Gastrocnemius medialis (tissue), 4 donors: Measurements from ENCODE around the gene LONP2. TPM values are rescaled to one million over a fixed set of nuclear protein-coding genes. Genes with fewer than 3 reads are reported as not detected.

ENCODE experiments used
- ATAC-seq, 2 donors: fragments of 150-250 bp; one replicate each; pipeline ENCODE4 v1.9.1; 2016
- DNase-seq, 2 donors: peaks; one replicate each; pipeline ENCODE4 v3.0.0-alpha.2; 2019
- H3K27ac ChIP-seq, 4 donors: fragments of 200-600 bp; sonication (generic); 1 replicate in 1 of 4; 2 replicates in 3 of 4; pipeline ENCODE4 v1.5.1; 2016 to 2018; ENCODE audit warnings: mild to moderate bottlenecking in 2 of 4, moderate library complexity in 1 of 4
- H3K27me3 ChIP-seq, 3 donors: fragments of 200-600 bp; sonication (generic) in 2 of 3; 1 replicate in 1 of 3; 2 replicates in 2 of 3; pipeline versions ENCODE4 v1.5.1 to v1.6.0; 2016 to 2019; ENCODE audit warnings: mild to moderate bottlenecking in 1 of 3, moderate library complexity in 1 of 3
- H3K36me3 ChIP-seq, 2 donors: fragments of 200-600 bp; sonication (generic) in 1 of 2; one replicate each; pipeline ENCODE4 v1.5.1; 2017 to 2018
- H3K4me1 ChIP-seq, 2 donors: fragments of 200-600 bp; sonication (generic) in 1 of 2; one replicate each; pipeline ENCODE4 v1.5.1; 2016 to 2017; ENCODE audit warnings: mild to moderate bottlenecking in 2 of 2
- H3K4me3 ChIP-seq, 4 donors: fragments of 200-600 bp; sonication (generic) in 3 of 4; 1 replicate in 1 of 4; 2 replicates in 3 of 4; pipeline ENCODE4 v1.5.1; 2016 to 2019; ENCODE audit warnings: mild to moderate bottlenecking in 2 of 4
- H3K9me3 ChIP-seq, 3 donors: fragments of 200-600 bp; sonication (generic) in 2 of 3; 1 replicate in 1 of 3; 2 replicates in 2 of 3; pipeline ENCODE4 v1.5.1; 2016 to 2019
- POLR2A ChIP-seq, 2 donors: fragments of 450-650 bp; IDR thresholded peaks; one replicate each; pipeline ENCODE4 v1.6.1; 2017; ENCODE audit warnings: antibody characterized with exemption in 2 of 2, mild to moderate bottlenecking in 2 of 2, moderate library complexity in 2 of 2
- in situ Hi-C, 4 donors: fragments of 200-750 bp; cut with MboI; loops; one replicate each; pipeline versions ENCODE4 v1.15.0 to v1.8.0; 2017; ENCODE audit warnings: low sequenced_read_pairs in 4 of 4
- intact Hi-C: fragments of 100-400 bp; cut with DNase I; formaldehyde crosslinking; loops from one replicate; pipeline ENCODE4 v1.15.1; 2023; ENCODE audit warnings: low total_unique reads
- total RNA-seq, 4 donors: library from RNA; depleted of rRNA; stranded (reverse); fragments of >200 nt; gene quantifications; one replicate each; pipeline versions ENCODE4 v1.1.0 to v1.2.3, GENCODE V29; 2016
- TF ChIP-seq, protein P1 (sequence below), 5 experiments: fragments of 450-650 bp in 3 of 5; fragments of 200-600 bp in 2 of 5; sonication (generic) in 2 of 5; IDR thresholded peaks in 4 of 5; conservative IDR thresholded peaks in 1 of 5; 1 replicate in 4 of 5; 2 replicates in 1 of 5; pipeline ENCODE4 v1.5.1; 2016 to 2019; ENCODE audit warnings: antibody characterized with exemption in 5 of 5, mild to moderate bottlenecking in 3 of 5, moderate library complexity in 3 of 5

Gene LONP2, protein sequence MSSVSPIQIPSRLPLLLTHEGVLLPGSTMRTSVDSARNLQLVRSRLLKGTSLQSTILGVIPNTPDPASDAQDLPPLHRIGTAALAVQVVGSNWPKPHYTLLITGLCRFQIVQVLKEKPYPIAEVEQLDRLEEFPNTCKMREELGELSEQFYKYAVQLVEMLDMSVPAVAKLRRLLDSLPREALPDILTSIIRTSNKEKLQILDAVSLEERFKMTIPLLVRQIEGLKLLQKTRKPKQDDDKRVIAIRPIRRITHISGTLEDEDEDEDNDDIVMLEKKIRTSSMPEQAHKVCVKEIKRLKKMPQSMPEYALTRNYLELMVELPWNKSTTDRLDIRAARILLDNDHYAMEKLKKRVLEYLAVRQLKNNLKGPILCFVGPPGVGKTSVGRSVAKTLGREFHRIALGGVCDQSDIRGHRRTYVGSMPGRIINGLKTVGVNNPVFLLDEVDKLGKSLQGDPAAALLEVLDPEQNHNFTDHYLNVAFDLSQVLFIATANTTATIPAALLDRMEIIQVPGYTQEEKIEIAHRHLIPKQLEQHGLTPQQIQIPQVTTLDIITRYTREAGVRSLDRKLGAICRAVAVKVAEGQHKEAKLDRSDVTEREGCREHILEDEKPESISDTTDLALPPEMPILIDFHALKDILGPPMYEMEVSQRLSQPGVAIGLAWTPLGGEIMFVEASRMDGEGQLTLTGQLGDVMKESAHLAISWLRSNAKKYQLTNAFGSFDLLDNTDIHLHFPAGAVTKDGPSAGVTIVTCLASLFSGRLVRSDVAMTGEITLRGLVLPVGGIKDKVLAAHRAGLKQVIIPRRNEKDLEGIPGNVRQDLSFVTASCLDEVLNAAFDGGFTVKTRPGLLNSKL
- 10 to 100 TPM; 33.8 to 45.2 (median 42.4) TPM for total RNA-seq

DNA sequence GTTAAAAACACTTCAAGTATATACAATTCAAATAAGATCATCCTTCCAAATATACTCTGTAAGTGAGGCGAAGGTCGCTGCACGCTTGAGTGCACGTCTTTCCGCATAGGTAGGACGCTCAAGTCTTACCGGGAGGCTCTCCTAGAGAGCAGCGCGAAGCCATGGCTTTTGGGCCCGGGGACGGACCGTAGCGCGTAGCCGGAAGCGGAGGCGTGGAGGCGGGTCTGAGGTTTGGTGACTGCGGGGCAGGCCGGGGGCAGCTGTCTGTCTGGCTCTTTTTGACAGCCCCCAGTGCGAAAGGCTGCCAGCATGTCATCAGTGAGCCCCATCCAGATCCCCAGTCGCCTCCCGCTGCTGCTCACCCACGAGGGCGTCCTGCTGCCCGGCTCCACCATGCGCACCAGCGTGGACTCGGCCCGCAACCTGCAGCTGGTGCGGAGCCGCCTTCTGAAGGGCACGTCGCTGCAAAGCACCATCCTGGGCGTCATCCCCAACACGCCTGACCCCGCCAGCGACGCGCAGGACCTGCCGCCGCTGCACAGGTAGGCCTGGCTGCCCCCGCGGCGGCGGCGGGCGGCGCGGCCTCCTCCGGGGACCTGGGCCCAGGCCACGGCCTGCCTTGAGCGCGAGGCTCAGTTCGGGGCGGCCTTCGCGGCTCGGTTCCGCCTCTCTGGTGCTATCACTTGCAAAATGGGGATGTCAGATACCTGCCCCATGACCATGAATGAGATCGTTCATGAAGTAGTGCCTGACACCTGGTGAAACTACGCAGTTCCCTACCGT, at the start of gene LONP2:
Gene LONP2, plus strand, starts transcription at position 221 of the 783 bp plus-strand sequence. Its CDS starts 89 bp downstream, at position 310.
- Histone ChIP-seq H3K36me3 (no peaks in the 10 kb centered on the region), H3K27ac (peak within 1 kb of the TSS; percentile 80 to 95 (median 93)), H3K27me3 (no peaks in the 10 kb centered on the region), H3K9me3 (no peaks in the 10 kb centered on the region), H3K4me3 (peak within 1 kb of the TSS; percentile 72 to 93 (median 92)), H3K4me1 (peaks cover 28 to 36% of the 10 kb centered on the region in 2 donors)
- in situ Hi-C loops (loop anchor here in 1 of 4 donors (25.0 kb wide), 1 partner anchor 293 kb away; no protein-coding TSS in a partner anchor), intact Hi-C loops (loop anchor here (5.0 to 10.0 kb wide), 4 partner anchors 138 to 1319 kb away; no protein-coding TSS in a partner anchor)
- DNase-seq (peak; percentile 82 to 86), ATAC-seq (peak; percentile 96 to 98)
- peak; percentile 50 to 69 for TF ChIP-seq POLR2A (IDR thresholded peaks at IDR 0.05)
- TF ChIP-seq, protein P1, sequence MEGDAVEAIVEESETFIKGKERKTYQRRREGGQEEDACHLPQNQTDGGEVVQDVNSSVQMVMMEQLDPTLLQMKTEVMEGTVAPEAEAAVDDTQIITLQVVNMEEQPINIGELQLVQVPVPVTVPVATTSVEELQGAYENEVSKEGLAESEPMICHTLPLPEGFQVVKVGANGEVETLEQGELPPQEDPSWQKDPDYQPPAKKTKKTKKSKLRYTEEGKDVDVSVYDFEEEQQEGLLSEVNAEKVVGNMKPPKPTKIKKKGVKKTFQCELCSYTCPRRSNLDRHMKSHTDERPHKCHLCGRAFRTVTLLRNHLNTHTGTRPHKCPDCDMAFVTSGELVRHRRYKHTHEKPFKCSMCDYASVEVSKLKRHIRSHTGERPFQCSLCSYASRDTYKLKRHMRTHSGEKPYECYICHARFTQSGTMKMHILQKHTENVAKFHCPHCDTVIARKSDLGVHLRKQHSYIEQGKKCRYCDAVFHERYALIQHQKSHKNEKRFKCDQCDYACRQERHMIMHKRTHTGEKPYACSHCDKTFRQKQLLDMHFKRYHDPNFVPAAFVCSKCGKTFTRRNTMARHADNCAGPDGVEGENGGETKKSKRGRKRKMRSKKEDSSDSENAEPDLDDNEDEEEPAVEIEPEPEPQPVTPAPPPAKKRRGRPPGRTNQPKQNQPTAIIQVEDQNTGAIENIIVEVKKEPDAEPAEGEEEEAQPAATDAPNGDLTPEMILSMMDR (IDR thresholded peaks at IDR 0.05 in 4 of 5, conservative IDR thresholded peaks at IDR 0.05 in 1 of 5): no peak

DNA sequence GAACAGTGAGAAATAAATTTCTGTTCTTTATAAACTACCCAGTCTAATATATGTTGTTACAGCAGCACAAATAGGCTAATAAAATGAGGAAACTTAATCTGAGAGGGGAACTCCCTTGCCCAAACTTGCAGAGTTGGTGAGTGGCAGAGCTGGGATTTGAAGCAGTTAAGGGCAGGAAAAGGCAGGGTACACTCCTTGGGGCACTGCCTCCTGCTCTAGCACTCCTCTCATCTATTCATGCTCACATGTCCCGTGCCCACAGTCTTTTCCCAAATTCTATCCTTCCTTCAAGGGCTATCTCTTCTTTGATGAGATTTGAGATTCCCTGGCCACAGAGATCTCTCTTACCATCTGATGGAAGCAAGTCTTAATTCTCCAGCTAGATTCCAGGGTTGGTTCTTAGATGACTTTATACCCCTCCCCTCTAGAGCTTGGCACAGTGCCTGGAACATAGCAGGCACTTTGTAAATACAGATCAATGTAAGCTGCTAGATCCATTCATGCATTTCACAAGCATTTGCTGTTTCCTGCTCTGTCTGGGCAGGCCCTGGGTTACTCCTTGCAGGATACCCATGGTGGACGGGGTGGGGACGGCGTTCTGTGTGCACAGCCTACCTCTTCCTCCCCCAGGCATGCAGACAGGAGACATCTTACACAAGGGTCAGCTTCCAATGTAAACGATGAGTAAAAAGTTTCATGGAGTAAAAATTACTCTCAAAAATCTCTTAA, 49.1 kb upstream of the LONP2 start:
- Histone ChIP-seq H3K27ac (no peak overlapping the region), H3K27me3 (peaks cover 0 to 2% (median 0%) of the 10 kb centered on the region in 3 donors), H3K4me1 (no peaks in the 10 kb centered on the region), H3K36me3 (no peaks in the 10 kb centered on the region), H3K4me3 (no peak overlapping the region), H3K9me3 (no peaks in the 10 kb centered on the region)
- ATAC-seq (no peak), DNase-seq (no peak)
- TF ChIP-seq POLR2A (IDR thresholded peaks at IDR 0.05): no peak
- TF ChIP-seq, protein P1 (IDR thresholded peaks at IDR 0.05 in 4 of 5, conservative IDR thresholded peaks at IDR 0.05 in 1 of 5): no peak
- intact Hi-C loops (no loop called here), in situ Hi-C loops (no loop called here)

DNA sequence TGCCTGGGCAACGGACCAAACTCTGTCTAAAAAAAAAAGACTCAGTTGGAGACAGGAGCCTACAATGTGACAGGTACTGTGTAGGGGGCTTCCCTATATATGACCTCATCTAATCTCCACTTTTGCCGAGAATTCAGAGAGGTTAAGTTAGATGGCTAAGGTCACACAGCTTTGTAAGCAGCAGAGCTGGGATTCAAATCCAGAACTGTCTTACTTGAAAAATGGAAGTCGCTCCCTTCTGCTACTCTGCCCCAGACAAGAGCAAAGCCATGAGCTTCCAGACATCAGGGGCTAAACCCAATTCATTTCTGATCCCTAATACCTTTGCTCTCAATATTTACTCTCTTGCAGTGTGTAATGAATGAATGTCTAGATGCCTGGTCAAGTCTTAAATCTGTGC, 46.8 kb upstream of the LONP2 start:
- Histone ChIP-seq H3K4me1 (no peaks in the 10 kb centered on the region), H3K27me3 (peaks cover 0 to 2% (median 0%) of the 10 kb centered on the region in 3 donors), H3K4me3 (no peak overlapping the region), H3K27ac (no peak overlapping the region), H3K9me3 (no peaks in the 10 kb centered on the region), H3K36me3 (no peaks in the 10 kb centered on the region)
- TF ChIP-seq POLR2A (IDR thresholded peaks at IDR 0.05): no peak
- TF ChIP-seq, protein P1 (IDR thresholded peaks at IDR 0.05 in 4 of 5, conservative IDR thresholded peaks at IDR 0.05 in 1 of 5): no peak
- in situ Hi-C loops (no loop called here), intact Hi-C loops (no loop called here)
- ATAC-seq: no peak
- DNase-seq: no peak
